Kidney (tissue), 14 donors: ENCODE data around the gene TRPM3. TPM values are rescaled to one million over a fixed set of nuclear protein-coding genes. Genes with fewer than 3 reads are reported as not detected.

Source experiments
- DNase-seq, 5 donors: peaks; one replicate each; pipeline ENCODE4 v3.0.0-alpha.2; 2013 to 2020
- FAIRE-seq: peaks from 2 replicates; lab custom pipeline; 2012; peaks lifted over from hg19 to GRCh38; lab: Jason Lieb, UNC
- H3K27ac ChIP-seq, 2 donors: one replicate each; pipeline ENCODE4 v1.7.0; 2013; ENCODE audit warnings: low read depth in 2 of 2, low read length in 2 of 2, inconsistent platforms in 1 of 2
- H3K27me3 ChIP-seq: one replicate; pipeline ENCODE4 v1.7.1; 2013; ENCODE audit warnings: low read length, inconsistent platforms; ENCODE audit not compliant: control insufficient read depth, insufficient read depth
- H3K36me3 ChIP-seq, 3 donors: one replicate each; pipeline versions ENCODE4 v1.7.0 to v1.7.1; 2013; ENCODE audit warnings: low read length in 3 of 3, control low read depth in 1 of 3, inconsistent platforms in 1 of 3; ENCODE audit not compliant: insufficient read depth in 3 of 3, control insufficient read depth in 2 of 3
- H3K4me1 ChIP-seq, 3 donors: one replicate each; pipeline versions ENCODE4 v1.7.0 to v1.7.1; 2013; ENCODE audit warnings: low read length in 3 of 3, inconsistent platforms in 1 of 3, low read depth in 1 of 3; ENCODE audit not compliant: control insufficient read depth in 2 of 3, insufficient read depth in 2 of 3
- H3K4me3 ChIP-seq, 3 donors: one replicate each; pipeline versions ENCODE4 v1.7.0 to v1.8.1; 2013; ENCODE audit warnings: low read length in 3 of 3, control low read depth in 1 of 3, inconsistent platforms in 1 of 3
- H3K9ac ChIP-seq, 3 donors: one replicate each; pipeline versions ENCODE4 v1.7.0 to v1.7.1; 2013; ENCODE audit warnings: low read length in 3 of 3, control low read depth in 1 of 3, inconsistent platforms in 1 of 3
- H3K9me3 ChIP-seq, 3 donors: one replicate each; pipeline versions ENCODE4 v1.7.0 to v1.7.1; 2013; ENCODE audit warnings: low read length in 3 of 3, control low read depth in 1 of 3, inconsistent platforms in 1 of 3; ENCODE audit not compliant: control insufficient read depth in 2 of 3, insufficient read depth in 1 of 3
- CTCF ChIP-seq: IDR thresholded peaks from 3 replicates; pipeline ENCODE4 v1.5.1; 2012; ENCODE audit warnings: mild to moderate bottlenecking, moderate library complexity, borderline replicate concordance; ENCODE audit not compliant: insufficient read depth; ENCODE audit errors: extremely low read depth
- intact Hi-C: fragments of 100-400 bp; cut with DNase I; formaldehyde crosslinking; loops from one replicate; pipeline ENCODE4 v1.11.1; 2022
- polyA plus RNA-seq: library from polyadenylated mRNA; stranded (reverse); fragments of 350-450 nt; fragmentation: Illumina TruSeq; extraction: RNeasy Lipid Tissue Mini Kit (QIAGEN cat#74804); gene quantifications from one replicate; pipeline ENCODE4 v1.2.3, GENCODE V29; 2014; ENCODE audit warnings: low read depth, low replicate concordance; ENCODE audit not compliant: insufficient read depth
- total RNA-seq: library from RNA; stranded (reverse); fragmentation: NEBNext Ultra II Directional; extraction: Animal tissue kit (Norgen Biotek cat#: 25700); gene quantifications from one replicate; pipeline ENCODE4 v1.2.1, GENCODE V29; 2021
- donor health status: control.
- donor health status: control.
- donor health status: control.
- donor health status: control.
- donor health status: control.
- donor health status: DM: yes; HTN: yes; CAD: no.
- donor health status: Normal renal cell carcinoma (clear cell type).

TRPM3 gene
- total and polyA plus RNA-seq, 2 donors from 2014 or later = 8.8 to 11.4 TPM

DNA sequence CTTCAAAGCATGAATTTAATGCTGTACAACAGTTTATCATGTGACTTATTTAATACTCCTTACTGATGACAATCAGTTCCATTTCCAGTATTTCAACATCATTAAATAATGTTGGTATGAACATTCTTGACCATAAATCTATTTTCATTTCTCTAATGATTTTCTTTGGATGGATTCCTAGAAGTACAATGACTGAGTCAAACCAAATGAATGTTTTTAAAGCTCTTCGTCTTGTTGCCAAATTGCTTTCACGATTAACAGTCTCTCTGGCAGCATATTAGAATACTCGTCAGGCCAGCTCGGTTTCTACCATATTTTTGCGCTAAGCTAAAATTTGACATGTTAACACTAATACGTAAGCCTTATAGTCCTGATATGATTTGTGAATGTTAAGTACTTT lies 197.0 kb downstream of the TRPM3 start:
- Histone ChIP-seq H3K9ac (peak overlapping the region in 1 of 3 donors; percentile 22), H3K36me3 (no peaks in the 10 kb centered on the region), H3K4me3 (peak overlapping the region in 2 of 3 donors; percentile 48 to 73), H3K27ac (no peak overlapping the region), H3K9me3 (no peaks in the 10 kb centered on the region), H3K4me1 (no peaks in the 10 kb centered on the region), H3K27me3 (no peaks in the 10 kb centered on the region)
- no peak for TF ChIP-seq CTCF
- intact Hi-C loops = no loop called here
- FAIRE-seq (peak; percentile 78), DNase-seq (peak in 2 of 5 donors; percentile 46 to 71)

GRCh38 chr9:70923961-70924360 lies 197.5 kb downstream of the TRPM3 start:
- no peak overlapping the region for H3K4me3 ChIP-seq
- no peaks in the 10 kb centered on the region for H3K4me1 ChIP-seq
- H3K9me3 ChIP-seq = no peaks in the 10 kb centered on the region
- no peaks in the 10 kb centered on the region for H3K36me3 ChIP-seq
- FAIRE-seq (no peak), DNase-seq (peak in 1 of 5 donors; percentile 16)
- H3K9ac ChIP-seq = no peak overlapping the region
- intact Hi-C loops = no loop called here
- no peaks in the 10 kb centered on the region for H3K27me3 ChIP-seq
- no peak for TF ChIP-seq CTCF
- no peak overlapping the region for H3K27ac ChIP-seq

- H3K36me3 ChIP-seq = no peaks in the 10 kb centered on the region
- no peak for DNase-seq
- no peak for TF ChIP-seq CTCF
- no peak overlapping the region for H3K9ac ChIP-seq
- H3K4me3 ChIP-seq = no peak overlapping the region
- no peak for FAIRE-seq
- intact Hi-C loops = no loop called here
- no peaks in the 10 kb centered on the region for H3K4me1 ChIP-seq
- H3K9me3 ChIP-seq = no peaks in the 10 kb centered on the region
- no peak overlapping the region for H3K27ac ChIP-seq
- H3K27me3 ChIP-seq = no peaks in the 10 kb centered on the region
These were observed 200.3 kb downstream of the TRPM3 start for GRCh38 chr9:70921136-70921535.

DNA sequence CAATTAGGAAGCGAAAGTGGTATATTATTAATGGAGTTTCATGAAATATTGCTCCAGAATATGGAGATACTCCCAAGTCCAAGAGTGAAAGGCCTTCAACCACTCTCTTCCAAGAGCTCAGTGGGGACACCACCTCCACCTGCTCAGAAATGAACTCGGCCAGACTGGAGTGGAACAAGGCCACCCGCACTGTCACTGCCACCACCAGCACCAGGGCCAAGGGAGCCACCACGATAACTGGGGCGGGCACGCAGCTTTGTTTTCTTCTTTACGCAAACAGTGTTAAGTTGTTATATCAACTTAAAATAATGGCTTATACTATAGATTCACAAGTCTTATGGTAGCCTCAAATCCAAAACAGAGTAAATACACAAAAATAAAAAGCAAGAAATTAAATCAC lies 204.1 kb downstream of the TRPM3 start:
- Histone ChIP-seq H3K4me3 (no peak overlapping the region), H3K4me1 (no peaks in the 10 kb centered on the region), H3K36me3 (no peaks in the 10 kb centered on the region), H3K27me3 (no peaks in the 10 kb centered on the region), H3K9me3 (no peaks in the 10 kb centered on the region), H3K27ac (no peak overlapping the region), H3K9ac (no peak overlapping the region)
- no peak for DNase-seq
- no peak for TF ChIP-seq CTCF
- intact Hi-C loops = no loop called here
- FAIRE-seq = no peak
